Measurements from ENCODE around the gene HDAC4.

DNA sequence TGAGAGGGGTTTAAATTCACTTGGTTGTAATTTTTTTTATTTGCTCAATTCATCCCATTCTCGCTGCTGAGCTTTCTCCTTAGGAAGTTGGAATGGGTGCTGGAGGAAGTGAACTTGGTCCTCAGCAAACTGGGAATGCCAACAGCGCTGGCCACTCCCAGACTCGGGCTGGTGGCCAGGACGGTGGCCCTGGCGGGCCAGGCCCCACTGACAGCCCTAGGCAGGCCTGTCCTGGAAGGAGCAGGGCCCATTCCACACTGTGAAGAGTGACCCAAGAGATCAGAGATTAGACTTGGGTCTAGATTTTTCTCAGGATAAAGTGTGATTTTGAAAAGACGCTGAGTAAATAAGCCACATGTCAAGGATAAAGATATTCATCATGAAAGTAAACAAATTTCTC lies 132.7 kb downstream of the HDAC4 start:
- TF ChIP-seq, protein P1, sequence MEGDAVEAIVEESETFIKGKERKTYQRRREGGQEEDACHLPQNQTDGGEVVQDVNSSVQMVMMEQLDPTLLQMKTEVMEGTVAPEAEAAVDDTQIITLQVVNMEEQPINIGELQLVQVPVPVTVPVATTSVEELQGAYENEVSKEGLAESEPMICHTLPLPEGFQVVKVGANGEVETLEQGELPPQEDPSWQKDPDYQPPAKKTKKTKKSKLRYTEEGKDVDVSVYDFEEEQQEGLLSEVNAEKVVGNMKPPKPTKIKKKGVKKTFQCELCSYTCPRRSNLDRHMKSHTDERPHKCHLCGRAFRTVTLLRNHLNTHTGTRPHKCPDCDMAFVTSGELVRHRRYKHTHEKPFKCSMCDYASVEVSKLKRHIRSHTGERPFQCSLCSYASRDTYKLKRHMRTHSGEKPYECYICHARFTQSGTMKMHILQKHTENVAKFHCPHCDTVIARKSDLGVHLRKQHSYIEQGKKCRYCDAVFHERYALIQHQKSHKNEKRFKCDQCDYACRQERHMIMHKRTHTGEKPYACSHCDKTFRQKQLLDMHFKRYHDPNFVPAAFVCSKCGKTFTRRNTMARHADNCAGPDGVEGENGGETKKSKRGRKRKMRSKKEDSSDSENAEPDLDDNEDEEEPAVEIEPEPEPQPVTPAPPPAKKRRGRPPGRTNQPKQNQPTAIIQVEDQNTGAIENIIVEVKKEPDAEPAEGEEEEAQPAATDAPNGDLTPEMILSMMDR (IDR thresholded peaks at IDR 0.05): no peak
- TF ChIP-seq POLR2A (IDR thresholded peaks at IDR 0.05): no peak
